ENCODE measurements around the gene MARCHF3.
"Not testable (repeated sequence)": the region's sequence is repeated elsewhere in the genome, so short reads cannot be mapped to it uniquely, and the experiment has no call there.

Gene MARCHF3, protein sequence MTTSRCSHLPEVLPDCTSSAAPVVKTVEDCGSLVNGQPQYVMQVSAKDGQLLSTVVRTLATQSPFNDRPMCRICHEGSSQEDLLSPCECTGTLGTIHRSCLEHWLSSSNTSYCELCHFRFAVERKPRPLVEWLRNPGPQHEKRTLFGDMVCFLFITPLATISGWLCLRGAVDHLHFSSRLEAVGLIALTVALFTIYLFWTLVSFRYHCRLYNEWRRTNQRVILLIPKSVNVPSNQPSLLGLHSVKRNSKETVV

DNA sequence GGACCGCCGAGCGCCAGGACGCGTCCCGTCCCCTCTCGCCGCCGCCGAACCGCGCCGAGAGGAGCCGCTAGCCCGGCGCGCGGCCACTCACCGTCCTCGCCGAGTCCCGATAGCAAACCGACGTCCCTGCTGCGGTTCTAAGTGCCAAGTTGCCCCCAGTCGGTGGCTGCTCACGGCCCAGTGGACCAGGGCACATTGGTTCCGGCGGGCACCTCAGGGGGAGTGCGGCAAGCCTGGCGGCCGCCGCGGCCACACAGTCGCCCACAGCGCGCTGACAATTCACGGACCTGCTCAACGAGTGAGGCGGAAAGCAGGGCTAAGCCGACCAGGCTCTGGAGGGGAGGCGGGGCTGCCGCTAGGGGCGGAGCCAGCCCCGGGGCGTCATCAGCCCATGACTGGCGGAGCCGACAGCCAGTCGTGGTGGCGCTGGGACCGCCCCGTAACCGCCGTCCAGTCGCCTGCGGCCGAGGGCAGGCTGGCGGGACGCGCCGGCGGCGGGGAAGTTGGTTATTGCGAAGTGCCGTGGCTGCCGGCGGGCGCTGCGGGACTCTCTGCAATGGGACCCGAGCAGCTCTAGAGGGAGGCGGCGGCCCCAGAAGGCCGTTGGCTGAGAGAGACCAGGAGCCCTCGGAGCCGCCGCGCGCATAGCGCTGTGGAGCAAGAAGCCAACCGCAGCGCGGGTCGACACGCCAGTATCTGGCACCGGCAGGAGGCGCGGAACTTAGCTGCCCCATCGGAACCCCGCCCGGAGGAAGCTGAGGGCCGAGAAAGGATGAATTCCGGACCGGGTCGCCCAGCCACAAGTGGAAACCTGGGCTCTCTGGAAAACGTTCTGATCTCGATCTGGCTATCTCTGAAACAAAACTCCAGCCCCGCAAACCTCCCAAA lies at the start of gene MARCHF3:
TSS of gene MARCHF3 (minus strand) at position 300 of the 888 bp plus-strand sequence. CDS start 112,387 bp downstream, outside the sequence.
- no peak within 1 kb of the TSS for H3K27ac ChIP-seq
- peak; percentile 70 for DNase-seq (ENCODE audit: low read depth, low spot score)

DNA sequence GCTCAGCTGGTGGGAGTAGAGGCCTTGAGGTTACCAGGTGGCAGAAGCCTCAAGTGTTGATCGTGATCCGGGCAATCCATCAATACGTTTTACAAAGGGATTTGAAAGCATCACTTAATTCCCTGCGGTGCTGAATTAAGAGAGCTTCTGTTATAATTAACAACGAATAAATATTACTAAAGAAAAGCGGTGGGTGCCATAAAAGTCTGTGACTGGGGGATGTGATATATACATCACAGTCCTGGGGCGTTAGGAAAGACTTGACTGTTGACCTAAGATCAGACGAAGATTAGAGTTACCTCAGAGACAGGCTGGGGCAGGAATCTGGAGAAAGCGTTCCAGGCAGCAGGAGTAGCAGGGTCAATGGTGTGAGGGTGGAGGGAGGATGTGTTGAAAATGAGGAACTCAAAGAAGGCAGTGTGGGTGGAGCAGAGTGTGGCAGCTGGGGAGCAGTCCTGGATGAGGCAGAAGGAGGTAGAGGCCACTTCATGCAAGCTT lies 49.7 kb upstream of the MARCHF3 start:
- H3K27ac ChIP-seq, result peak overlapping the region; percentile 8
- peak; percentile 43 for DNase-seq (ENCODE audit: low read depth, low spot score)

DNA sequence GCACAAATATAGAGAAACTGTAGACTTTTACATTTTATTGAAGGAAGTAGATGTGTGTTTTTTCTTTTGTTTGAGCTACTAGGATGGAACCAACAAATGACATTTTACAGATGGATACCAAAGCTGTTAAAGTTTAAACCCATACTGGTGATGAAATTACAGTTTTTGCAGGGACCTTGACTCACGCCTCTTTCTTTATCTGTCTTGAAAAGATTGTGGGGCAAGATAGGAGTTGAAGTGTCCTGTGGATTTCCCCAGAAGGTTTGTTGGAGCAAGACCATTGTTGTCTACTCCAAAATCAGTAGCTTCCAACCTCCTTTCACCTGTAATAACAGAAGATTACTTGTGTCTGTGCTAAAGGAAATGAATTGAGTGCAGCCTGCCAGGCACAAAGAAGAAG lies 47.0 kb upstream of the MARCHF3 start:
- no peak for DNase-seq (ENCODE audit: low read depth, low spot score)
- H3K27ac ChIP-seq, result no peak overlapping the region

GRCh38 chr5:127076315-127077129 lies 46.2 kb upstream of the MARCHF3 start:
- H3K27ac ChIP-seq, result no peak overlapping the region
- DNase-seq (ENCODE audit: low read depth, low spot score), result no peak

GRCh38 chr5:127074466-127074865 lies 44.1 kb upstream of the MARCHF3 start:
- H3K27ac ChIP-seq, result no peak overlapping the region
- DNase-seq (ENCODE audit: low read depth, low spot score), result no peak

DNA sequence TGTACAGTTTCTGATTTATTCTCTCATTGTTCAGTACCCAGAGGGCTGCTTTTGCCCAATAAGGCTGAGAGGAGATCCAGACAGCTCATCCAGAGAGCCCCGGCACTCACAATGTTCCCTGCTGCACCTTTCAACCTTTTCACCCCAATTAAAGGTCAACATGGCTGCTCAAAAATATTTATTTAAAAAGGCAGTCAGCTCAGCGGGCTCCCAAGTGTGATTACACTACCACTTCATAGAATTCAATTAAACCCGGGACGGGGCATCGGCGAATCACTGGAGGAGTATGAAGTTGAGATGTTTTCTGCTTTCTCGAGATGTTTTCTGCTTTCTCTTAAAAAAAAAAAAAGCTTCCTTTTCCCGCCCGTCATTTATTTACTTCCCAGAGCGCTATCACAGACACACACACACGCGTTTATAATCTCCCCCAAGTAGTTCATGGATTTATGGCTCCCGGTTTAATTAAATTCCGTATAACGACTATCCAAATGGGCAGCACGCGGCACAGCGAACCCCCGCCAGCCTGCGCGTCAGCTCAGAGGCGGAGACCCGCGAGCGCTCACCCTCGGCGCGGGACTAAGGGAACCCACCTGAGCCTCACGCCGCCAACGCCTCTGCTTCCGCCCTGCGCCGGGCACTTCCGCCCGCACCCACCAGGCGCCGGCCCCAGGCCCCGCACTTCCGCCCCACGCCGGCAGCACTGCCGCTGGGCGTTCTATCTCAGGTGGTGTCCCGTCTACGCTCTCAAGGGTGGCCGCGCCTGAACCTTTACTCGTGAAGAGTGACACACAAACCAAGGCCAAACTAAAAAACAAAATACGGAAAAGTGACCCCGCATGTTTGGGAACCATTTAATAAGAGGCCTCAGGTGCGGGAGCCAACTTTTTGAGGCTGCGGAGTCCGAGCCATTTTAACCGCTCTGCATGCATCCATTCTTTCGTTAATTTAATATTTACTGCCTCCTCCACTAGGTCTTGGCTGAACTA lies 42.8 kb upstream of the MARCHF3 start, which contains the start of gene C5orf63:
TSS of gene C5orf63 (minus strand) at position 642 of the 986 bp plus-strand sequence. CDS start 14,507 bp downstream, outside the sequence.
- no peak for DNase-seq (ENCODE audit: low read depth, low spot score)
- peak within 1 kb of the TSS; percentile 14 for H3K27ac ChIP-seq

DNA sequence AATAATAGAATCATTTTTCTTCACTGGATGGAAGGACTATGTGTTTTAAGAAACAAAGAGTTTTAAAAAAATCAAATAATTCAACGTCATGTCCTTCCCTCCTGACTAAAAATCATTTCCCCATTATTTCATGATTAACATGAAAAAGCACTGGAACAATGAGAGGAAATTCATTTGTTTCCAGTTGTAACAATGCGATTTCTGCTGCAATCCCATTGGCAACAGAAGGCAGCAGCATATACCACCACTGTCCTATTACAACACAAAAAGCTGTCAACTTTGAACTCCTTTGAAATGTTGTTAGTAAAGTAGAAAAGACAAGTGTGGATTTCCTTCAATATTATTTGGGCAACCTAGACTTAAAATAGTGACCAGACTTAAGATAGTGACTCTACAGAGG lies 39.9 kb upstream of the MARCHF3 start:
- no peak for DNase-seq (ENCODE audit: low read depth, low spot score)
- no peak overlapping the region for H3K27ac ChIP-seq

GRCh38 chr5:127068493-127069214 lies 38.3 kb upstream of the MARCHF3 start:
- DNase-seq (ENCODE audit: low read depth, low spot score), result no peak
- no peak overlapping the region for H3K27ac ChIP-seq

DNA sequence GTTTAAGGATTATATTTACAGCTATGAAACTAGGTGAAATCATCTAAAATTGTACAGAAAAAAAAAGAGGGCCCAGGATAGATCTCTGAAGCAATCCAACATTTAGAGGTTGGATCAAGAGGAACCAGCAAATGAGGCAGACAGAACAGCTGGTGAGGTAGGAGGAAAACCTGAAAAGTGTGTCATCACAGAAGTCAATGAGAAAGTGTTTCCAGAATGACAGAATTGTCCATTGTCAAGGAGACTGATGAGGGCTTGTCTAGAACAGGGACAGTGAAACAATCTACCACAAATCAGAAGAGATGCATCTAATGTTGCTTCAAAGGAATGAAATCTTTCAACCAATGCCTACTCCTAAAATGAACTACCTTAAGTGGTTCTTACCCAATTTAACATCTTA lies 36.4 kb upstream of the MARCHF3 start:
- H3K27ac ChIP-seq, result no peak overlapping the region
- DNase-seq (ENCODE audit: low read depth, low spot score), result no peak

- H3K27ac ChIP-seq, result peak overlapping the region; percentile 29
- DNase-seq (ENCODE audit: low read depth, low spot score), result peak; percentile 46
These were observed 34.0 kb upstream of the MARCHF3 start for GRCh38 chr5:127064253-127064840.

DNA sequence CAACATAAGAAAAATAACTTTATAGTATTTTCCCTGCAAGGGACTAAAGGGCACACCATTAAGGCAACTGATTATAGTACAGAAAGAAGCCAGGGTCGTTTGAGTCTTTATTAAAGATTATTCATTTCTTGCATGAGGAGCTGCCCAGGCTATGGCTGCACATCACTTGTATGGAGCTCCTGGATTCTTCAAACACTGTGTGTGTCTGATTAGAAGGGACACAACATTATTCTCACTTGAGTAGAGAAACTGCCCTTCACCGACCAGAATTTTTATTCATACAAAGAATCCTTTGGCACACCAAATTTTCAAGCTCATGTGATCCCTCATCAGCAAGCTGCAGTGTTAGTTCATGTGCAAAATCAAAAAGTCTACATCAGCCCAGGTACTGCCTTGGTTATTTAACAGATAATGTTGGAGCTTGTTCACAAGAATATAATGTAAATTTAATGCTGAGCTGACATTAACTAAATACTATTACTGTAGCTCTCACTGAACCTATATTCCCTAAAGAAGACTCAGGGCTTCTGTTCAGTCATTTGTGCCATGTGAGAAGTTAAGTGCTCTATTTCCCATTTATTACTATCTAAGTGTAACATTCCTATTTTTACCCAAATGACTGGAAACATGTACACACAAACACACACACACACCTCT lies 33.0 kb upstream of the MARCHF3 start:
- no peak overlapping the region for H3K27ac ChIP-seq
- no peak for DNase-seq (ENCODE audit: low read depth, low spot score)

DNA sequence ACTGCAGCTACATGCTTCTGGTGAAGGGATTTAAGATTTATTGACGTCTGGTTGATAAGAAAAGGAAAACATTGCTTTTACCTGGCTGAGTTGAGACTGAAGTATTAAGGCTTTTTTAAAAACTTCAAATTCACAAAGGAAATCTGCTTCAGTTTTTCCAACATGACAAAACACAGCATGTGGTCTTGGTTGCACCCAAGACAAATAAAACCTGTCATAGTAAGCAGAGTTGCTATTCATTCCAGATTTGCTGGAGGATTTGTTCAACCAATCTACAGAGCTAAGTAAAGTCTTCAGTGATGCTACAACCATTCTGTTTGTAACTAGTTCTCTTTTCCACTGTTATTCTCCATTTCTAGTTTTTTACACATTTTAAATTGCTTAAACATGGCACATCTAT lies 31.6 kb upstream of the MARCHF3 start:
- no peak overlapping the region for H3K27ac ChIP-seq
- no peak for DNase-seq (ENCODE audit: low read depth, low spot score)

DNA sequence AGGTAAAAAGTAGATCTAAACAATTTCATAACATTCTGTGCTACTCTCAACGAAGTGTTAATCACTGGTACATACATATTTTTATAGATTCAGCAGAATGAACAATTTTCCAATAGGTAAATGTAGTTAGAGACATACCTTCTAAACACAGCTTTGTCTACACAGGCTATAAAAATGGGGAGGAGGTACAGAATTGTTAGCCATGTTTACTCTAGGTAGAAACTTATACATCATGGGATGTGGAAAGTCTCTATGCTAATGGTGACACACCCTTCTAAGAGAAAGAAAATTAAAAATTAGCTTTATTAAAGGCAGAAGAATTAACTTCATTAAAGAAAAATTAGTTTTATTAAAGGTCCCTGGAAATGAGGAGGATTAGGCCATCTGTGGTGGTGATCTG lies 31.2 kb upstream of the MARCHF3 start:
- no peak for DNase-seq (ENCODE audit: low read depth, low spot score)
- H3K27ac ChIP-seq, result no peak overlapping the region

DNA sequence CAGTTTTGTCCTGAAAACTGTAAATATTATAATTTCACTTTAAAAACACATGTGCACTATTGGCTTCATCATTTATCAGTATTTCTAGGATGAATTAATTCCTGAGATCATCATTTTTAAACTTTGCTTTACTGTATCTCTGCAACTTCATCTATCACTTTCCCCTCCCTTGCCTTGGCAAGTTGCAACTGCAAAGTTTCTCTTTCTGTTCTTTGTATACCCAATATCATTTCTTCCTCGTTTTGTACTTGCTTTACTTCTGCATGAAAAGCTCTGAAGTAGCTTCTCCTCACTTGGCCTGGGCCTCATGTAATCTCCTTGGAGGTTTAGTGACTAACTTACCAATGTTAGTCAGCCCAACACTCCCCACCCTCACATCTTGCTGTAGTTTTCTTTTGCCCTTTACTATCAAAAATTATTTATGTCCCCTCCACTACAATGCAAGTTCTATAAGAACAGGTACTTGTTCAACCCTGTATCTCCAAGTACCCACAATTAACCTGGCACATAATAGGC lies 30.2 kb upstream of the MARCHF3 start:
- DNase-seq (ENCODE audit: low read depth, low spot score), result no peak
- no peak overlapping the region for H3K27ac ChIP-seq

GRCh38 chr5:127056896-127057295 lies 26.5 kb upstream of the MARCHF3 start:
- H3K27ac ChIP-seq, result no peak overlapping the region
- DNase-seq (ENCODE audit: low read depth, low spot score), result no peak

DNA sequence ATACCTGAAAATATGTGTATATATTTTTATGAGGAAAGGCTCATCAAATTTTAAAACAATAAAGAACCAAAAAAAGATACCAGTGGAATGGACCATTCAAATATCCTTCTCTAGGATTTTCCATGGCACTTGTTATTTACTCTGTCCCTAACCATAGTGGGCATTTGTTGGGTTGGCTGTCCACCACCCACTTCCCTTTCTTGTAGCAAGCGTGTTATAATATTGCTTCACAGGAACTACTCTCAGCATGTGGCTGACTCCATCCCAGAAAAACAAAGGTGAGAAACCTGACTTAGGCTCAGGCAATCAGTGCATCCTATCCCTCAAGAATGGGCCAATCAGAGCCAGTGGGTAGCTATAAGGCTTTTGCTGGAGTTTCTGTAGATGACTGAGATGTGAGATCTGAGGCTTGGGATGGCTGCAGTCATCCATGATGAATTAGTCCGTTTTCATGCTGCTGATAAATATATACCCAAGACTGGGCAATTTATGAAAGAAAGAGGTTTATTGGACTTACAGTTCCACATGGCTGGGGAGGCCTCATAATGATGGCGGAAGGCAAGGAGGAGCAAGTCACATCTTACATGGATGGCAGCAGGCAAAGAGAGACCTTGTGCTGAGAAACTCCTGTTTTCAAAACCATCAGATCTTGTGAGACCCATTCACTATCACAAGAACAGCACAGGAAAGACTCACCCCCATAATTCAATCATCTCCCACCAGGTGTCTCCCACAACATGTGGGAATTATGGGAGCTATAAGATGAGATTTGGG lies 25.7 kb upstream of the MARCHF3 start:
- DNase-seq (ENCODE audit: low read depth, low spot score), result no peak
- no peak overlapping the region for H3K27ac ChIP-seq

DNA sequence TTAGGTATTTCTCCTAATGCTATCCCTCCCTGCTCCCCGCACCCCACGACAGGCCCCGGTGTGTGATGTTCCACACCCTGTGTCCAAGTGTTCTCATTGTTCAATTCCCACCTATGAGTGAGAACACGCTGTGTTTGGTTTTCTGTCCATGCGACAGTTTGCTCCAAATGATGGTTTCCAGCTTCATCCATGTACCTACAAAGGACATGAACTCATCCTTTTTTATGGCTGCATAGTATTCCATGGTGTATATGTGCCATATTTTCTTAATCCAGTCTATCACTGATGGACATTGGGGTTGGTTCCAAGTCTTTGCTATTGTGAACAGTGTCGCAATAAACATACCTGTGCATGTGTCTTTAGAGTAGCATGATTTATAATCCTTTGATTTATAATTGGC lies 23.2 kb upstream of the MARCHF3 start:
- not testable (repeated sequence) for DNase-seq (ENCODE audit: low read depth, low spot score); H3K27ac ChIP-seq
